Measurements from ENCODE around the gene LIMS1.
"Not testable (repeated sequence)": the region's sequence is repeated elsewhere in the genome, so short reads cannot be mapped to it uniquely, and the experiment has no call there.

The LIMS1 gene

DNA sequence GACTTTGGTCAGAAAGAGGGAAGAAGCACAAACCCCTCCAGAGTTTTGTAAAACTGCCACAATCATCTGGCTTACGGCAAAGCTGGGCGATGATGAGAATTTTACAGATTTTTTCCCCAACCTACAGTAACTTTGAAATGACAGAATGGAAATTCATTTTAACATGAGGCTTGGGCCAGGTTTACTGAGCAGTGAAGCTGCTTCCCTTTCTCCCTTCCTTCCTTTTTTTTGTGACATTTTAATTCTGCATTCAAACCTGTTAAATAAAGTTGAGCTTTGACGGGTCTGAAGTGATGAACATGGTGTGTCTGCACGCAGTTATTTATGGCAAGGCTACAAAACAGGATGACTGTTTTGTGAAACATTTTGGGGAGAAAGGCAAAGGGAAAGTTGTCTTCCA lies 123.2 kb downstream of the LIMS1 start:
- not testable (repeated sequence) for DNase-seq (ENCODE audit: extremely low read depth in 1 of 2, low read depth in 1 of 2)

DNA sequence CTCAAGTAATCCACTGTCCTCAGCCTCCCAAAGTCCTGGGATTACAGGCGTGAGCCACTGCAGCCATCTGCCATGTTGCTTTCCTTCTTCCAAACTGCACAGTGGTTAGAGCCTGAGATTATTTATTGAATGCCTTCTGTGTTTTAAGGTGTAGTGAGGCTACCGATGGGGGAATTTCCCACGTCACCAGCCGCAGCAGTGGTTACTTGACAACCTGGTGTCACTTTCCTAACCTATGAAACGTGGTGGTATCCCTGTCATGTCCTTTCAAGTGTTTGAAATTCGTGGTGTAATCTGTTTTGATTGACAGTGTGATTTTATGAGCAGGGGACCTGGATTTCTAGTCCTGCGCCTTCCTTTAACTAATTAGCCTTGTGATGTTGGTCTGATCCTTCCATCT lies 124.3 kb downstream of the LIMS1 start:
- not testable (repeated sequence) for DNase-seq (ENCODE audit: extremely low read depth in 1 of 2, low read depth in 1 of 2)

DNA sequence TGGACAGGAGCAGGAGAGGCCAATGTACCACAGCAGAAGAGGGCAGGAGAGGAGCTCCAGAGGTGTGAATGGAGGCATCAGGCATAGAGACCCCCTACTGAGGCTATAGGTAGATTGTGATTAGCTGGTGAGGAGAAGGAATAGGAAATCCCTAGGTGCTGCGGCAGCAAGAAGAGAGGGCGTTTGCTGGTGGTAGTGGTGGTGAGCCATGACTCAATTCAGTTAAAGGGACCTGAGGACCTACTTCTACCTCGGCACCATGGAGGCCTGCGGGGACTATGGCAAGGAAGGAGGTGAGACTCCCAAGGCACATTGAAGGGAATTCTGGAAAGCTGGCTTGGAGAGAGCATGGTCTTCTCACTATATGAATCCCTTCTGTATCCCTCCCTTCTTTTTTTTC lies 127.2 kb downstream of the LIMS1 start:
- not testable (repeated sequence) for DNase-seq (ENCODE audit: extremely low read depth in 1 of 2, low read depth in 1 of 2)

DNA sequence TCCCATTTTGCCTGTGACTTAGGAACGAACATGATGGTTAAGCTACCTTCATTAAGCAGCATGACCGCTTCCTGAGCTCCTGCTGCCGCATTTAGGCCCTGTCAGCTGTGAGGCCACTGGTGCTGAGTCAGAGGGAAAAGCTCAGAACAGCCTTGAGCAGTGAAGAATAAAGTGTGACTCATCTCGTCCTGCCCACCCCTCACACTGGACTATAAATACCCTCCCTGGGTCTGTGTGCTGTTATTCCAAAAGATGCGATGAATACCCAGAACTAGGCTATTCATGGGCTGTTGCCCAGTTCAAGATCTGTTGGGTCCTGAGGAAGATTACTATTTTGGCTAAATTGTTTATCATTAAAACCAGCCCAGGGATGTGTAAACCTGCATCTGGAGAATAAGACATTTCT lies 127.9 kb downstream of the LIMS1 start:
- DNase-seq (ENCODE audit: extremely low read depth in 1 of 2, low read depth in 1 of 2), result not testable (repeated sequence)

DNA sequence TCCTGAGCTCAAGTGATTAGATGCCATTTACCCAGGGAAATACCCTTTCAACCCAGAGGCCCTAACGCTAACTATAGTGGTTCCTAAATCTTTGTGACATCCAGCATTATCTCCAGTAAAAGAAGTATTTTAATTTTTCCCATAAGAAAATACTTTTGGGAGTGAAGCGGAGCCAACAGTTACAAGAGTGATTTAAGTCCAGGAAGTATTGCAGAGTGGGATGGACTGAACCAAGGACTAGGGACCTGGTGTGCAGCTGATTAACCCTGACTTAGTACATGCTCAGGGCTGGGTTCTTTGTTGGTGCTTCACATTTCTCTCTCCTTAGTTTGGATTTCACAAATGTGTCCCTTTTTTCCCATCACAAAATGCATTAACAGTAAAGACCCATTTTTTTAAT lies 129.1 kb downstream of the LIMS1 start:
- DNase-seq (ENCODE audit: extremely low read depth in 1 of 2, low read depth in 1 of 2), result not testable (repeated sequence)

DNA sequence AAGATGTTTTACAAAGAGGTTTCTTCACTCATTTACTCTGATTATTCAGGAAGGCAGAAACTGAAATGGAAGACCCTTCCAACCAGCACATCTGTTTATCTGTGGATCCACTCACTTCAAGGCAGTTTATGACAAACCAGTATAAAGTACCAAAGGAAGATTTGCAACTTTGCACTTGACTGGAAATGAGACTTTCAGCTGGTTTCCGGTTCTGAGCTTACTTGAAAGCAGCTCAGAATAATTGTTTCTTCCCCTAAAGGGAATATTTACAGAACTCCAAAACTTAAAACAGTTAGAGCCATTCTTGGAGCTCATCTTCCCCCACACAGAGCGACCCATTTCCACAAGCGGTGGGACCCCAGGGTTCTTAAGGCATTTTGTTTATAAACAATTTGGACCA lies 129.8 kb downstream of the LIMS1 start:
- DNase-seq (ENCODE audit: extremely low read depth in 1 of 2, low read depth in 1 of 2), result not testable (repeated sequence)

DNA sequence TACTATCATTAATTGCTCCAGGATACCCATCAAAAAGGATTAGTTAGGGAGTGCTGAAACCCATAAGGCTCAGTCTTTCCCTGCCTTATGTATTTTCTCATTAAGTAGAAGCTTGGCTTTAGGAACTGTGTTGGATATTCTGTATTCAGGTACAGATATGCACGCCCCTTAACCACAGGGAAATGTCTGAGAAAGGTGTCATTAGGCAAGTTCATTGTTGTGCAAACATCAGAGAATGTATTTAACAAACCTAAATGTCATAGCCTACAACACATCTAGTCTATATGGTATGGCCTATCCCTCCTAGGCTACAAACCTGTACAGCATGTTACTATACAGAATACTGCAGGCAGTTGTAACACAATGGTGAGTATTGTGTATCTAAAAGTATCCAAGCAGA lies 130.7 kb downstream of the LIMS1 start:
- not testable (repeated sequence) for DNase-seq (ENCODE audit: extremely low read depth in 1 of 2, low read depth in 1 of 2)

DNA sequence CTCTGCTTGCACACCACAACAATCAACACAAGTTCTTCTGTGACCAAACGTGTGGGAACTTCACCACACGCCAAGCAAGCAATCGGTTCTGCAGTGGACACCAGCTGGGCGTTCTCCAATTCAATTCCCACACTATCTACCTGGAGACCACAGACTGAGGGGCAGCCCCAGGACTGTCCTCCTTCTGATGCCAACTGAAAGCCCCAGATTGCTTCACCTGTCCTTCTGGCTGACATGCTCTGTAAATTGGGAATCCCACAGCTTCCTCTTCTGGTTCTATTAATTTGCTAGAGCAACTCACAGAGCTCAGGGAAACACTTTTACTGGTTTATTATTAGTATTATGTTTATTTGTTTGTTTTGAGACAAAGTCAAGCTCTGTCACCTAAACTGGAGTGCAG lies 131.7 kb downstream of the LIMS1 start:
- not testable (repeated sequence) for DNase-seq (ENCODE audit: extremely low read depth in 1 of 2, low read depth in 1 of 2)

DNA sequence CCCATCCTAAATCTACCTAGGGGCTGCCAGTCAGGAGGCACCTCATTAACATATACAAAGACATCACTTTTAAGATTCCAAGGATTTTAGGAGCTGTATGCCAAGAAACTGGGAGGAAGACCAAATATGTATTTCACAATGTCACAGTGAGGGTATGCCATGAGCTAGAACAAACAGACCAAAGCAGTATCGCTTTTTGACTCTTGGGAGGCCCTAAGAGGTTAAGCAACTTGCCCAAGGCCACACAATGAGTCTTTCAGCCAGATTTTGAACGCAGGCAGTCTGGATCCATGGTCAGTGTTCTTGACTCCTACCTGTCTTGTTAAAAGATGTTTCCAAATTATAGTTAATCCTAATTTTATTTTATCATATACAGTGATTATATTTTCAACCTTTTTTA lies 132.9 kb downstream of the LIMS1 start:
- not testable (repeated sequence) for DNase-seq (ENCODE audit: extremely low read depth in 1 of 2, low read depth in 1 of 2)

DNA sequence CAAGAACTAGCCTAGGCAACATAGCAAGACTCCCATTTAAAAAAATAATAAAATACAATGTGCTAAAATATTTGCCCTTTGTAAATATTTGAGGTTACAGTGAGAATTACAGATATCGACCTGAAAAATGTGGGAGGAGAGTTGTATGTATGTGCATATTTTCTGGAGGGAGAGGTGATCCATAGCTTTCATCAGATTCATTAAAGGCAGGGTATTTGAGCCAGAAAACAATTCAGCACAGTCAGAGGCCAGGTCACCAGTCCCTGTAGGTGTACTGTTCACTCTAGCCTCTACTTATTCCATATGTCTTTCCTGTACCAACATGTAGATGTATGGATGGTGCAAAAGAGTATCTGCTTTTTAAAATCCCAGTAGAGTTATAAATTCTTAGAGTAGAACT lies 136.0 kb downstream of the LIMS1 start:
- DNase-seq (ENCODE audit: extremely low read depth in 1 of 2, low read depth in 1 of 2), result not testable (repeated sequence)

DNA sequence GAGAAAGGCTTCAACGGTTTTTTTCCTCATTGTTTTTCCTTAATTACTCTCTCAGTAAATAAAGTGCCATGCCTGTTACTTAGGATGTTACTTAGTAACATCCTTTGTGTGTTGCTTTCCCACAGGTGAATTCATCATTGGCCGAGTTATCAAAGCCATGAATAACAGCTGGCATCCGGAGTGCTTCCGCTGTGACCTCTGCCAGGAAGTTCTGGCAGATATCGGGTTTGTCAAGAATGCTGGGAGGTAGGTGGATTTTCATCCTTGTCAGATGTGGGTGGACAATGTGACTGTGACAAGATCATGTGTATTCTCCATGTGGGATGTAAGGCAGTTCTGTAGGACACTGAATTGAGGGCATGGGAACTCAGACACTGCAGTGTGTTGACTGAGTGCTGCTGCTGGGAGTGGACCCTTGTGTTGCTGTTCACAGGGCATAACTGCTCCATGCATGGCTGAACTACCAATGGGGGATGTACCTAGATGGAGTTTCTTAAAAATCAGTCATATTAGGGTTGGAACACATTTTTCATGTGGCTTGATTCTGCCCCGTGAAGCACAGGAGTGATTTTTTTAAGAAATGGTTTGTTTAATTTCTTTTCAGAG lies 138.0 kb downstream of the LIMS1 start:
- DNase-seq (ENCODE audit: extremely low read depth in 1 of 2, low read depth in 1 of 2), result not testable (repeated sequence)

DNA sequence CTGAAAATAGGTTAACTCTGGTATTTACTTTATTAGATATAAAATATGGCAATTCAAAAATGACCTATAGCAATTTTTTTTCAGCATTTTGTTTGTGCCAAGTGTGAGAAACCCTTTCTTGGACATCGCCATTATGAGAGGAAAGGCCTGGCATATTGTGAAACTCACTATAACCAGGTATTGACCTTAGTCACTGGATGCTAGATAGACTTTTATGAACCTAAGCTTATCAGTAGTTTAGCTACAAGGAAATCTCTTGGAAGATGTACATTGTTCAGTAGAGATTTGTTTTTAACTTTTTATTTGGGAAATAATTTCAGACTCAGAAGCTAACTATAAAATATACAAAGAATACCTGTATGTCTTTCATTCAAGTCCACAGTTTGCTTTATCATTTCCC lies 142.3 kb downstream of the LIMS1 start:
- DNase-seq (ENCODE audit: extremely low read depth in 1 of 2, low read depth in 1 of 2), result not testable (repeated sequence)

DNA sequence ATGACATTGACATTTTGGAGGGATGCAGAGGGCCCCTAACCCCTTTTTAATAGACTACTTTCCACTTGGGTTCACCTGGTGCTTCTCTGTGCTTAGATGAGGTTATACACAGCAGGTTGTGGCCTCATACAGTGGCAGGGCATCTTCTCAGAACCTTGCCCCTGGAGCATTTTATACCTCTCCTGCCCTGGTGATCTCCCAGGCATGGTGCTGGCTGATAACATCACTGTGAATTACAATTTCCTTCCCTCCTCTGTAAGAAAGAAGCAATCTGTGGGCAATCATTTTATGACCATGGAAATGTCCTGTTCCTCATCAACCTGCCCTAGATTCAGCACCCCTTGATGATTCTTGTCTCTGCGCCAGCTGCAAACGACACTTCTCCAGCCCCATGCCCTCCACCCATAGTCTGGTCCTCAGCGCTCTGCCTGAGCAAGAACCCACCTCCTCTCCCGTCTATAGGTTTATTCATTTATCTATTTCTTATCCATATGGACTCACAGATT lies 143.0 kb downstream of the LIMS1 start:
- not testable (repeated sequence) for DNase-seq (ENCODE audit: extremely low read depth in 1 of 2, low read depth in 1 of 2)

DNA sequence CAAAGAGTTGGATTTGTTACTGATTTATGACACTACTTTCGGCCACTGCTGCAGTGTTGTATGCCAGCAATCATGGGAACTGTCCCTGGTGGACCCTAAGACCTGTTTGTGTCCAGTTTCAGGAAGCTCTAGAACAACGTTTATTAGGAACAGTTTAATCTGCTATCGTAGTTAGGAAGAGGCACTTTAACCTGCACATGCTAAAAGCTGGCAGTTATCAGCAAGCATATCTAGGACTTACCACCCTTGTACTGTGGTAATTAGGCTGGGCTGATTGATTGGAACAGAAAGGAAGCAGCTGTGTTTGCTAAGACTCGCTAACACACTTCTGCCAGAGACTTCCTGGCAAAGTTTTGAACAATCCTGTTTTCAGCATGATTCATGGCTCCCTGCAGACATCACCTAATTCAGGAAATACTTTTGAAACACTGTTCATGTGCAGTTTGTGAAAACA lies 144.0 kb downstream of the LIMS1 start:
- not testable (repeated sequence) for DNase-seq (ENCODE audit: extremely low read depth in 1 of 2, low read depth in 1 of 2)

DNA sequence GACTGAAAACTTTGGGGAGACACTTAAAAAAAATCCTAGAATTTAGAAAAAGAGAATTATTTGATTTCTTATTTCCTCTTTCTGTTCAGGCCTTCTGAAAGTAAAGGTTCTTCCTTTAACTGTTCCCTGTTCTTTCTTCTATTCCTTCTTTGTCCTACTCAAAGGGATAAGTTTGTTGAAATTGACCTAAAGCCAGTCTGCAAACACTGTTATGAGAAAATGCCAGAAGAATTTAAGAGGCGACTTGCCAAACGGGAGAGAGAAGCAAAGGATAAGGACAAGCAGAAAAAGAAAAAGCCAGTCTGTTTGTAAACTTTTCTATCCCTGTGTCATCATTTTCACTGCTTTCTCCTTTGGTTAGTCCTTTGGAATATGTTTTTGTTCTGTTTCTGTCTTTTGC lies 146.5 kb downstream of the LIMS1 start:
- DNase-seq (ENCODE audit: extremely low read depth in 1 of 2, low read depth in 1 of 2), result not testable (repeated sequence)

DNA sequence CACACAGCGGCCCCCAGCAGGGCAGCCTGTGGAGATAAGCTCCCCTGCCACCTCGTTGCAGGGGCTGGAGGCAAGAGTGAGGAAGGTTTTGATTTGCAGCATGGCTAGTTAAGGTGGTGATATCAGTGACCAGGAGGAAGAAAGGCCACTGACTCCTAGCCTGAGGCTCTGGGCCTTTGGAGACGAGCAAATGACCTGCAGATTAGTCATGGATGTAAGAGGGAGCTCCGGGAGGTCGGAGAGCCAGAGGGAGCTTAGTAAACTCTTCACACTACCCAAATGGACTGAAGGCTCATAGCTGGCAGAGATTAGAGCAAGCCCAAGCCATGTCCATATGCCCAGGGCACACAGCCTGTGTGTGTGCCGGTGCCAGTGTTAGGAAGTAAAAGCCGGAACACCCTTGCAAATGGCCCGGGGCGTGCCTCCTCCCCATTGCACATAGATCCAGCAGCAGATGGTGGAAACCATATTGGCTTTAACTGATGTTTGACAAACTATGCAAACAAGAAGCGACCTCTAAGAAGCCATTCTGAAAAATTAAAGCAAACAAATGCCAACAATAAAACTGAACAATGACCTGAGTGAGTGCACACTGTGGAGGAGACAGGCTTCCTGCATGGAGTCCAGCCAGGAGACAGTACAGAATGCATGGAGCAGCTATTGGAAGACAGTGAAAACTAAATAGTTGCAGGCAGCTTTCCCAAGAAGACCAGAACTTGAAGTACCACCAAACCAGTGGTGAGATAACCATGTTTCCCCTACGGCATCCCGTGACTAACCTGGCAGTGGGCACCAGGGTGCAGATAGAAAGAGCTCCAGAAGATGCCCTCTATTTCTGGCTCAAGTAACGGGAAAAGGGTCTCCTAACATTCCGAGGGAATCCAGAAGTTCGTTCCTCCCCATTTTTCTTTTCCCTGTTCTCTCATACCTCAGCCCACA lies 154.8 kb downstream of the LIMS1 start:
- DNase-seq (ENCODE audit: extremely low read depth in 1 of 2, low read depth in 1 of 2), result not testable (repeated sequence)

DNA sequence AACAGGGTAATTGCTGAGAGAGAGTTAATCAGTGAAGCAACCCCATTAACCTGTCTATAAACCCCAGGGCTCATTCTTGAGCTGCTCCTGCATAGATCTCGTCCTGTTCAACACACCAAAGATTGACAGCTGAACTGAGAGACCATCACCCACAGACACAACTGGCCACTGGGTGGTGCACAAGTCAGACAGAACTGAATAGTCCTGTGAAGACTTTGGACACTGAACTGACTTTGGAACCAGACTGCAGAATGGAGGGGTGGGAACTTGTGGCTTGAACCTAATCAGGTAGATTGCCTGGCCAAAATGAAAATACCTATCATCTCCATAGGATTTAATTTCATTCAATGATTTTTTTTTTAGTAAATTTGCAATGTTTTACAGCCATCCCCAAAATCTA lies 155.7 kb downstream of the LIMS1 start:
- not testable (repeated sequence) for DNase-seq (ENCODE audit: extremely low read depth in 1 of 2, low read depth in 1 of 2)

DNA sequence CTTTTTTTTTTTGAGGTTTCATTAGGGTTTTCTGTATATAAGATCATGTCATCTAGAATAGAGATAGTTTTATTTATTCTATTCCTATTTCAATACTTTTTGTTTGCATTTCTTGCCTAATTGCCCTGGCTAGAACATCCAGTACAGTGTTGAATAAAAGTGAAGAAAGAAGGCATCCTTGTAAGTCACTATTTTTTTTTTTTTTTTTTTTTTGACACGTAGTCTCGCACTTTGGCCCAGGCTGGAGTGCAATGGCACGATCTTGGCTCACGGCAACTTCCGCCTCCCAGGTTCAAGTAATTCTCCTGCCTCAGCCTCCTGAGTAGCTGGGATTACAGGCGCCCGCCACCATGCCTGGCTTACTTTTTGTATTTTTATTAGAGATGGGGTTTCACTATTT lies 157.2 kb downstream of the LIMS1 start:
- DNase-seq (ENCODE audit: extremely low read depth in 1 of 2, low read depth in 1 of 2), result no peak

DNA sequence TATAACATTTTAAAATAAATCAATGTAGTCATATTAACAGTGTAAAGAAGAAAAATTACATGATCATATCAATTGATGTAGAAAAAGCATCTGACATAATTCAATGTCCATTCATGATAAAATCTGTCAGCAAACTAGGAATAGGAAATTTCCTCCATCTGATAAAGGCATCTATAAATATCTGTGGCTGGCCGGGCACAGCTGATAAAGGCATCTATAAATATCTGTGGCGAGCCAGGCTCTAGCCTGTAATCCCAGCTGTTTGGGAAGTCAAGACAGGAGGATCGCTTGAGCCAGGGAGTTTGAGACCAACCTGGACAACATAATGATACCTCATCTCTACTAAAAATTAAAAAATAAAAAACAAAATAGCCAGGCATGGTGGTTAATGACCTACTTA lies 166.9 kb downstream of the LIMS1 start:
- no peak for DNase-seq (ENCODE audit: extremely low read depth in 1 of 2, low read depth in 1 of 2)

DNA sequence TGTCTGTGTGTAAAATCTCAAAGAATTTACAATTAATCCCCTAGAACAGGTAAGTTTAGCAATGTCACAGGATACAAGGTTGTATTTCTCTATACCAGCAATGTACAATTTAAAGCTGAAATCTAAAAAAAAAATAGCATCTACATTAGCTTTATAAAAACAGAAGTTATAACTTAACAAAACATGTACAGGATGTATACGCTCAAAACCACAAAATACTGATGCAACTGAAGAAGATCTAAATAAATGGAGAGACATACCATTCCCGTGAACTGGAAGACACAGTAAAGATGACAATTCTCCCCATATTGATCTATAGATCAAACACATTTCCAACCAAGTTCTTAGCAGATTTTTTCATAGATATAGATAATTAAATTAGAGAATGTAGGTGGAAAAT lies 167.5 kb downstream of the LIMS1 start:
- DNase-seq (ENCODE audit: extremely low read depth in 1 of 2, low read depth in 1 of 2), result no peak

DNA sequence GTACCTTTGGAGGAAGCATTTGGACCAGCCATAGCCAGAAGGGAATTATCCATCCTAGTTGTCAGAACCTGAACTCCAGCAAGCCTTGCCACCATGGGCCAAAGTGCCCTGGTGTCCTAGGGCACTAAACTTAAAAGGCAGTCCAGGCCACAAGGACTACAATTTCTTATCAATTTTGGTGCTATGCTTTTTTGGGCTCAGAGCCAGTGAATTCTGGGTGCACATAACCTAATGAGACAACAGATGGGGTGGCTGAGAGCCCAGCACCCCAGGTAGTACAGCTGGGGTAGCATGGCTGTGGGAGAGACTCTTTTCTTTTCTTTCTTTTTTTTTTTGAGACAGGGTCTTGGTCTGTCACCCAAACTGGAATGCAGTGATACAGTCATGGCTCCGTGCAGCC lies 170.6 kb downstream of the LIMS1 start:
- no peak for DNase-seq (ENCODE audit: extremely low read depth in 1 of 2, low read depth in 1 of 2)

DNA sequence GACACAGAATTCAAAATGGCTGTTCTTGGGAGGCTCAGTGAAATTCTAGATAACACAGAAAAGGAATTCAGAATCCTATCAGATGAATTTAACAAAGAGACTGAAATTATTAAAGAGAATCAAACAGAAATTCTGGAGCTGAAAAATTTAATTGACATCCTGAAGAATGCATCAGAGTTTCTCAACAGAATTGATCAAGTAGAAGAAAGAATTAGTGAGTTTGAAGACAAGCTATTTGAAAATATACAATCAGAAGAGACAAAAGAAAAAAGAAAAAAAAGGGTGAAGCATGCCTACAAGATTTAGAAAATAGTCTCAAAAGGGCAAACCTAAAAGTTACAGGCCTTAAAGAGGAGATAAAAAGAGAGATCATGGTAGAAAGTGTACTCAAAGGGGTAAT lies 173.0 kb downstream of the LIMS1 start:
- DNase-seq (ENCODE audit: extremely low read depth in 1 of 2, low read depth in 1 of 2), result no peak
